ENCODE data around the gene SRR.
A peak's percentile ranks its signal among the peaks of the same experiment; 100 is the strongest.
"Not testable (repeated sequence)": the region's sequence is repeated elsewhere in the genome, so short reads cannot be mapped to it uniquely, and the experiment has no call there.

Gene SRR

GRCh38 chr17:2292100-2292499 lies 11.7 kb upstream of the SRR start:
- DNase-seq, result no peak

- no peak for DNase-seq
Observed at GRCh38 chr17:2295575-2295974, 8.2 kb upstream of the SRR start.

DNA sequence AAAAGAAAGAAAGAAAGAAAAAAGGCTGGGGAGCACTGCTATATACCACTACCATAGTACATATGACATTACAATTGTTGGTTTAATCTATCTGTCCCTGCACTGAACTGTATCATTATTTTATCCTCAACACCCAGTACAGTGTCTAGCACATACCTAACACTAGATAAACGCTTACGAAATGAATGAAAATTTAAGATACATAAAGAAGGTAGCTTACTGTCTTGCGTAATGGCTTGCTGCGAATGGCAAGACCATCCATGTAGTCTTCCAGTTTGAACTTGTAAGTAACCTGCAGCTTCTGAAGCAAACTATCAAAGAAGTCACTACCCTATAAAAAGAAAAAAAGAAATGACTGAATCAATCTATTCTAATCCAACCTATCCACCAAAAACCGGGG lies 6.7 kb upstream of the SRR start:
- no peak for DNase-seq

DNA sequence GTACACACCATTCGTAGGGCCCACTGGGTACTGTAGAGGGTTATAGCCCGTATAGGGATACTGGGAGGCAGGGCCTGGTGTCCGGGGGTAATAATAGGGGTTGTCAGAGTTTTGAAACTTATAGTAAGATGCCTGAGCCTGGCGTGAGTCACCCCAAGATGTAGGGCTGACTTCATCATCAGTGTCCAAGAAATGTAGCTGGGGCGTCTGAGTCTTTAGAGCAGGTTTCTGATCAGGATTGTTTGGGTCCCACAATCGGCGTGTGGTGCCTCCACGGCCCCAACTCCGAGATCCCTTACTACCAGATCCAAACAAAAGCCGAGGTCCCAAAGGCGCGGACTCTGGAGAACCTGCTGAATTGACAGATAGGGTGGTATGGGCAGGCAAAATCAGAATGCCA lies 4.6 kb upstream of the SRR start:
- DNase-seq, result no peak

- no peak for DNase-seq
Observed at GRCh38 chr17:2299756-2300155, 4.0 kb upstream of the SRR start.

DNA sequence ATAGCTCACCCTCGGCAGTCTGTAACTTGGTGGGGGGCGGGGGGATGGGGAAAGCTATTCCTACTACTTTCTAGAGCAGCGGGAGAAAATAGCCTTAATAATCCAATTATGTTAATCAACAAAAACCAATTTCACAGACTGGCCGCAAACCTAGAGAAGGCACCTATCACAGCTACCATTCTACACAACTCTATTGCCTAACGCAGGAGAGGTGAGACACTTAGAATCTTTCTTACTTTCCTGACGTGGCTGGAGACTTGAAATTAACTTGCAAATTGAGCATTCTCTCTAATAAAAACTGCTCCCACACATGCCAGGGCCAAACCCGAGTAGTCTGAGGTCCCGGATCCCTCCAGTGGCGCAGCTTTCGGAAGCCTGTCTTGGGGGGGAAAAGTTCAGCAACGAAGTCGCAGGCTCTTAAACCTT lies 959 bp upstream of the SRR start:
- DNase-seq, result no peak

- no peak for DNase-seq
Observed at GRCh38 chr17:2304931-2305330, 1.2 kb downstream of the SRR start.

- no peak for DNase-seq
Observed at GRCh38 chr17:2309338-2310154, 5.8 kb downstream of the SRR start.

DNA sequence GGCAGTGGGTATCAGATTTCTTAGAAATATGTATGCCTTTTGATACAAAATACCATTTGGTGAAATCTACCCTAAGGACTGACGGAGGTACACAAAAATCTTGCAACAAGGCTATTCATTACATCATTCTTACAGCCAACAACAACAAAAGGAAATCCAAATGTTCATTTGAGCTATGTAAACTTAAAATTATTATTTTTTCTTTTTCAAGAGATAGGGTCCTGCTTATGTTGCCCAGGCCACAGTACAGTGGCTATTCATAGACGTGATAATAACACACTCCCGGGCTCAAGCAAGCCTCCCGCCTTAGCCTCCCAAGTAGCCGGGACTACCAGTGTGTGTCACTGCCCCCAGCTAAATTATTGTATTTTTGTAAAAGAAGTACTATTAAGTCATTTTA lies 9.0 kb downstream of the SRR start:
- no peak for DNase-seq

DNA sequence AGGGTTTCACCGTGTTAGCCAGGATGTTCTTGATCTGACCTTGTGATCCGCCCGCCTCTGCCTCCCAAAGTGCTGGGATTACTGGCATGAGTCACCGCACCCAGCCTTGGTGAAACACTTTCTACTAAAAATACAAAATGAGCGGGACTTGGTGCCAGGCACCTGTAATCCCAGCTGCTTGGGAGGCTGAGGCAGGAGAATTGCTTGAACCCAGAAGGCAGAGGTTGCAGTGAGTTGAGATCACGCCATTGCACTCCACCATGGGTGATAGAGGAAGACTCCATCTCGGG lies 13.1 kb downstream of the SRR start:
- not testable (repeated sequence) for DNase-seq

GRCh38 chr17:2317796-2318195 lies 14.0 kb downstream of the SRR start:
- DNase-seq, result no peak

DNA sequence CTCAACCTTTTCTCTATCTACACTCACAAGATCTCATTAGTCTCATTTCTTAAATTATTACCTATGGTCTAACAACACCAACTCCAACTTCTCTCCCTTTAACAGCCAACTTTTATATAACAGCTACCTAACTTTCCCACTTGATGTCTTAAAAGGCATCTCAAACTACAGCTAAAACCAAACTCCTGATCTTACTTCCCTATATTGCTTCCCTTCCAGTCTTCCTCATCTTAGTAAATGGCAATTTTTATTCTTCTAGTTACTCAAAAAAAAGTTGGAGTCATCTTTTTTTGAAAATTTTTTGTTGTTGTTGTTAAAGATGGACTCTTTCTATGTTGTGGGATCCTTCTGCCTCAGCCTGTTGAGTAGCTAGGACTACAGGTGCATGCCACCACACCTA lies 15.3 kb downstream of the SRR start:
- DNase-seq, result no peak

DNA sequence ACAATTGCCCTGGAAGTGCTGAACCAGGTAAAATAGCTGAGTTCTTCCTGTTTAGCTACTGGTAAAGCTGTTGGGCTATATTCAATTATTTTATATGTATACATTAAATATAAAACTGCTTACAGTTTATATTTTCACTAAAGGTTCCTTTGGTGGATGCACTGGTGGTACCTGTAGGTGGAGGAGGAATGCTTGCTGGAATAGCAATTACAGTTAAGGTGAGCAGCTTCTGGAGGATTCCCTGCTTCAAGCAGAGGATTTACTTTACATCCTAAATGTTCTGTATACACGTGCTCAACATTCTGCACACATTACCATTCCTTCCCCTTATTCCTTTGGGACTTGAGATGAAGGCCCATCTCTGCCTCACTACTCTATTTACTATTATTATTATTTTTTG lies 17.6 kb downstream of the SRR start:
- no peak for DNase-seq

- no peak for DNase-seq
Observed at GRCh38 chr17:2323629-2324314, 20.0 kb downstream of the SRR start.

GRCh38 chr17:2331303-2331702 lies 27.6 kb downstream of the SRR start:
- DNase-seq, result no peak

DNA sequence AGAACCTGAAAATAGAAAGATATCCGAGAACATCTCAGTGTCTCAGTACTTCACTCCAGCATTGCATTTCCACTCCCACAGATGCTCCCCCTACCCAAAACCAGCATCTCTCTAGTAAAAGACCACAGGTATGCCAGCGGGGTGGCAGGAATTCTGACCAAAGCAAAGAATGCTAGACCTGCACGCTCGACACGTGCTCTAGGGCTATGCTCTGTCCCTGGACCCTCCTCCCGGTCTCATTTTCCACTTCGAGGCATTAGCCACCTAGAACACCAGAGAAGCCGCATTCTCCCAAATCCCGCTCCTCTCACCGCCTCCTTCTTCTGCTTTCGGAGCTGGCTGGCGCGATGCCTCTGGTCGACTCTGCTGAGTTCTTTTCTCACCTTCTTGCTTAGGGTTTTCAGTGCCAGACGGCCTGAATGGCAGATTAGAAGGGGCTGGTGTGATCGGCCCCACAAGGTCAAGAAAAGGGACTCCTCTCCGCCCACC lies 32.0 kb downstream of the SRR start:
- DNase-seq, result no peak

GRCh38 chr17:2336215-2336851 lies 32.6 kb downstream of the SRR start, which contains the start of gene TSR1:
TSS of gene TSR1 (minus strand) at chr17:2336457. CDS start at chr17:2336427, 30 bp downstream.
- peak; percentile 89 for DNase-seq

DNA sequence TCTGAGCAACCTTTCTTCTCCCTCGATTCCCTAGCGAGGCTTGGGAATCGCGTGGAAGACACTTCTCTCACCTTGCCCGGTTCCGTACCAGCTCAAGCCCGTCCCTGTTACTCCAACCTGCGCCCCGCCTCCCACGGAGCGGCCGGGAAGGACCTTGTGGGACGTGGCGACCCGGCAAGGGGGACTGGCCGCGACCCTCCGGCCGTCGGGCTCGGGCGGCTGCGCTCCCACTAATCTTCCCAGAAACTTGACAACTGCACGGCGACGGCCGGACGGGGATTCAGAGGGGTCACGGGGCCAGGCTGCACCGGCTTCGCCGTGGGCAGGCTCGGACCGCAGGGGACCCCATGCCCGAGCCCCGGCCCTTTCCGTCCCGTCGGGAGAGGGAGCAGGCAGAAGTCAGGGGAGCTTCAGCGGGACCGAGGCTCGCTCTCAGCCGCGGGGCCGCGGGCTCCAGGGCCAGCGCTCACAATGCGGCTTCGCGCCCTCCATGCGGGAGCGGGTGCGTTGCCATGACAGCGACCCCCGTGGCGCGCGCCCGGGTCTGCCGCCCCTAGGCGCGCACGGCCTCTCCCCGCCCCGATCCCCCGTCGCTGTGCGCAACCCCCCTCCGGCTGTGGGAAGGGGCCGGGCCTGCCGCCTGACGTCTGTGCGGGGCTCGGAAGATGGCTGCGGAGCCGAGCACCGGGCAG lies 33.2 kb downstream of the SRR start, which contains the start of gene SGSM2:
Gene SGSM2 (plus strand): TSS at position 650 of the 692 bp plus-strand sequence. CDS start 188 bp downstream, outside the sequence.
- DNase-seq, result peak; percentile 68

DNA sequence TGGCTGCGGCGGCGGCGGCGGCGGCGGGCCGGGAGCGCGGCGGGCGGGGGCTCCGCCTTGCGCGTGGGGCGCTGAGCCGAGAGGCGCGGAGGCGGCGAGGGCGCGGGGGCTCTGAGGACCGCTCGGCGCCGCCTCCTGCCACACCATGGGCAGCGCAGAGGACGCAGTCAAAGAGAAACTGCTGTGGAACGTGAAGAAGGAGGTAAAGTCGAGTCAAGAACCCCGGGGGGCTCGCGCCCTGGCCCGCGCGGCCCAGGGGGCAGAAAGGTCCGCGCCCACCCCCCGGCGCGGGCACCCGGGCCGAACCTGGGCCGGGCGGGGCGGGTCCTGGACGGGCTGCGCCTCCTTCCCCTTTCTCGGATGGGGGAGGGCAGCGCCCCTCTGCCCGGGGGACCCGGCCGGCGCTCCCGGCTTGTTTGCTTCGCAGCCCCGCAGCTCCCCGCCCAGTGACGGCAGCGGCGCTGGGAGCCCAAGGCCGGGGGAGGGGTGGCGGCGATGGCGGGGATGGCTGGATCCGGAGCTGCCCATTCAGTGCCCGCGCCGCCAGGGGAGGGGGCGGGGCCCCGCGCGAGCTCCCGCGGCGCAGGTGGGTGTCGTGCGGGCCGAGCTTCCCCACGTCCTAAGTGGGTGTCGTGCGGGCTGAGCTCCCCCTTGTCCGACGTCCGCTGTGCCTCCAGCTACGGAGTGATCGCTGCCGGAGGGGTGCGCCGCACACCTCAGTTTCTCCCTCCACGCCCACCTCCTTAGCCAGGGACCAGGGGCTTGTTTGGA lies 34.0 kb downstream of the SRR start:
- peak; percentile 54 for DNase-seq

- no peak for DNase-seq
Observed at GRCh38 chr17:2338315-2338657, 34.5 kb downstream of the SRR start.

- DNase-seq, result no peak
Observed at GRCh38 chr17:2343421-2343820, 39.7 kb downstream of the SRR start.

DNA sequence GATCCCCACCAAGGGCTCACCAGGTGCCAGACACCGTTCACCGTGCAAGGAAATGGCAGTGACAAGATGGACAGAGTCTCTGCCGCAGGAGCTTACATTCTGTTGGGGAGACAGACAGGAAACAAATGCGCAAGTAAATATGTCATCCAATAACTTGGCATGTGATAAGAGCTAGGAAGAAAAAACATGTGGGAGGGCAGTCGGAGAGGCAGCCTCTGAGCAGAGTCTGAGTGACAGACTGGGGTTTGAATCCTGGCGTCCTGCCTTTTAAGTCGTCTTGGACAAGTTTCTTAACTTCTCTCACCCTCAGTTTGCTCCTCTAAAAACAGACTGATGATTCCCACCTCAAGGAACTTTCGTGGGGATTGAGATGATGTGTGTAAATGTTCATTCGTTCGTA lies 40.8 kb downstream of the SRR start:
- DNase-seq, result no peak

DNA sequence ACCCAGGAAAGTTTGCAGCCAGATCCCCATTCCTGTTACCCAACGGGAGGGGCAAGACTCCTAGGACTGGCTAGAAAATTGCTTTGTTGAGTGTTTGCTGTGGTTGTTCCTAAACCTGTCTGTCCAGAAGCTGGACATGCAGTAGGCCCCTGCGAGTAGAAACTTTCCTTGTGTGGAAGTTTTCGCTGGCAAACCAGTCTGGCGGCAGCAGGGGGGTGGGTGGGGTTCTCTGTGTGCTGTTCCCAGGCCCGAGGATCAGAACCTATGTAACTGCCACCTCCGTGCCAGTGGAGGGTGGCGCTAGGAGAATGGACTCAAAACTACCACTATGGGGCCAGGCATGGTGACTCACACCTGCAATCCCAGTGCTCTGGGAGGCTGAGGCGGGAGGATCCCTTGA lies 42.7 kb downstream of the SRR start:
- no peak for DNase-seq

Measured in NCI-H1436 (cell line).